ENCODE data around the gene ATG4A. TPM values are rescaled to one million over a fixed set of nuclear protein-coding genes. Genes with fewer than 3 reads are reported as not detected.

The ATG4A gene
- total RNA-seq, 3 donors from 2014 or later: 9.8 to 12.5 (median 10.2) TPM

- Histone ChIP-seq H3K27ac (no peak overlapping the region), H3K4me1 (no peaks in the 10 kb centered on the region), H3K36me3 (no peaks in the 10 kb centered on the region), H3K9me3 (no peaks in the 10 kb centered on the region), H3K27me3 (peaks cover 0 to 62% of the 10 kb centered on the region in 2 donors), H3K4me3 (no peak overlapping the region)
- no peak for DNase-seq (ENCODE audit: low spot score in 2 of 2)
- intact Hi-C loops (cut with DNase I; ENCODE audit: low total_unique reads): no loop called here
- TF ChIP-seq POLR2AphosphoS5 (IDR thresholded peaks at IDR 0.05) (no peak), POLR2A (IDR thresholded peaks at IDR 0.05) (no peak), CTCF (IDR thresholded peaks at IDR 0.05) (no peak)
These were observed 82.3 kb downstream of the ATG4A start for GRCh38 chrX:108173874-108174273.

GRCh38 chrX:108177351-108178142, 86.0 kb downstream of the ATG4A start:
- intact Hi-C loops (cut with DNase I; ENCODE audit: low total_unique reads): no loop called here

GRCh38 chrX:108178143-108178498, 86.5 kb downstream of the ATG4A start:
- TF ChIP-seq CTCF (IDR thresholded peaks at IDR 0.05) (no peak), POLR2AphosphoS5 (IDR thresholded peaks at IDR 0.05) (no peak), POLR2A (IDR thresholded peaks at IDR 0.05) (no peak)
- no peak overlapping the region for H3K4me3 ChIP-seq
- intact Hi-C loops (cut with DNase I; ENCODE audit: low total_unique reads): no loop called here
- no peak for DNase-seq (ENCODE audit: low spot score in 2 of 2)
- no peak overlapping the region for H3K27ac ChIP-seq
- peaks cover 0 to 68% of the 10 kb centered on the region in 2 donors for H3K27me3 ChIP-seq
- H3K36me3 ChIP-seq: no peaks in the 10 kb centered on the region
- H3K4me1 ChIP-seq: no peaks in the 10 kb centered on the region
- H3K9me3 ChIP-seq: no peaks in the 10 kb centered on the region

More at GRCh38 chrX:108177351-108178142, 86.0 kb downstream of the ATG4A start:
- Histone ChIP-seq H3K36me3 (no peaks in the 10 kb centered on the region), H3K27me3 (peaks cover 0 to 69% of the 10 kb centered on the region in 2 donors), H3K4me3 (no peak overlapping the region), H3K4me1 (no peaks in the 10 kb centered on the region), H3K9me3 (no peaks in the 10 kb centered on the region), H3K27ac (no peak overlapping the region)
- no peak for DNase-seq (ENCODE audit: low spot score in 2 of 2)
- TF ChIP-seq POLR2A (IDR thresholded peaks at IDR 0.05): no peak
- no peak for TF ChIP-seq POLR2AphosphoS5 (IDR thresholded peaks at IDR 0.05)
- TF ChIP-seq CTCF (IDR thresholded peaks at IDR 0.05): no peak

GRCh38 chrX:108186811-108187210, 95.2 kb downstream of the ATG4A start:
- intact Hi-C loops (cut with DNase I; ENCODE audit: low total_unique reads): no loop called here
- Histone ChIP-seq H3K4me3 (no peak overlapping the region), H3K4me1 (no peaks in the 10 kb centered on the region), H3K27ac (no peak overlapping the region), H3K27me3 (peaks cover 0 to 60% of the 10 kb centered on the region in 2 donors), H3K36me3 (no peaks in the 10 kb centered on the region), H3K9me3 (no peaks in the 10 kb centered on the region)
- DNase-seq (ENCODE audit: low spot score in 2 of 2): no peak
- TF ChIP-seq CTCF (IDR thresholded peaks at IDR 0.05): no peak
- TF ChIP-seq POLR2A (IDR thresholded peaks at IDR 0.05): no peak
- no peak for TF ChIP-seq POLR2AphosphoS5 (IDR thresholded peaks at IDR 0.05)

GRCh38 chrX:108198420-108198819, 106.8 kb downstream of the ATG4A start:
- H3K27ac ChIP-seq: no peak overlapping the region
- no peaks in the 10 kb centered on the region for H3K4me1 ChIP-seq
- peaks cover 0 to 65% of the 10 kb centered on the region in 2 donors for H3K27me3 ChIP-seq
- no peaks in the 10 kb centered on the region for H3K9me3 ChIP-seq
- no peak for TF ChIP-seq POLR2A (IDR thresholded peaks at IDR 0.05)
- no peak for TF ChIP-seq CTCF (IDR thresholded peaks at IDR 0.05)
- TF ChIP-seq POLR2AphosphoS5 (IDR thresholded peaks at IDR 0.05): no peak
- H3K4me3 ChIP-seq: no peak overlapping the region
- intact Hi-C loops (cut with DNase I; ENCODE audit: low total_unique reads): no loop called here
- H3K36me3 ChIP-seq: no peaks in the 10 kb centered on the region
- no peak for DNase-seq (ENCODE audit: low spot score in 2 of 2)

Measured in breast epithelium (tissue), 4 donors.